ENCODE data around the gene PBX1.

PBX1 gene

DNA sequence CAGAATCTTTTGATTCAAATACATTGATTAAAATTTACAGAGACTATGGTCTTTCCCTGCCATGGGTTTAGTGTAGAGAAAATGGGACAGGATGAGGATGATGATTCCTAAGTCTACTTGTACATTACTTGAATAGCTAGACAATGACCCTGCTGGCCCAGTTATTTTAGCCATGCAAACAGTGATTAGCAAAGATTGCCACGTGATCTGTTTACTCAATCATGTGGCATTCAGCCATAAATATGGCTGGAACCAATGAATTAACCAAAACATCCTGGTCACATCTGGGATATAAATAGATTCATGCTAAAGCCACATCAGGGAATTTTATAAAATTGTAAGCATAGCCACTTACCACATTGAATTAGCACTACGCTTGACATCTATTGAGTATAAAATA, 167.3 kb downstream of the PBX1 start:
- TF ChIP-seq EZH2phosphoT487 (IDR thresholded peaks at IDR 0.05; ENCODE audit: low read length) = no peak
- Histone ChIP-seq H4K20me1 (ENCODE audit: insufficient read depth, low read length) (no peaks in the 10 kb centered on the region), H3K36me3 (replicated peaks; ENCODE audit: insufficient read depth, low read length) (no peaks in the 10 kb centered on the region), H3F3A (ENCODE audit: insufficient read depth, low read length) (peaks cover 5% of the 10 kb centered on the region; the same call in 1 of the 2 replicates), H2AFZ (ENCODE audit: low read length) (no peak overlapping the region), H3K9me3 (replicated peaks; ENCODE audit: insufficient read depth, low read length) (no peaks in the 10 kb centered on the region), H3K9ac (ENCODE audit: low read length) (no peak overlapping the region), H3K79me2 (ENCODE audit: low read length) (no peaks in the 10 kb centered on the region), H3K4me3 (ENCODE audit: low read length) (no peak overlapping the region), H3K4me1 (ENCODE audit: low read length) (peaks cover 11% of the 10 kb centered on the region), H3K27ac (ENCODE audit: low read length) (no peak overlapping the region), H3K9me2 (replicated peaks; ENCODE audit: insufficient read depth, low read length) (no peaks in the 10 kb centered on the region), H3K4me2 (ENCODE audit: low read depth, low read length) (no peak overlapping the region), H3K27me3 (replicated peaks; ENCODE audit: insufficient read depth, low read length) (no peaks in the 10 kb centered on the region)
- DNase-seq = no peak

DNA sequence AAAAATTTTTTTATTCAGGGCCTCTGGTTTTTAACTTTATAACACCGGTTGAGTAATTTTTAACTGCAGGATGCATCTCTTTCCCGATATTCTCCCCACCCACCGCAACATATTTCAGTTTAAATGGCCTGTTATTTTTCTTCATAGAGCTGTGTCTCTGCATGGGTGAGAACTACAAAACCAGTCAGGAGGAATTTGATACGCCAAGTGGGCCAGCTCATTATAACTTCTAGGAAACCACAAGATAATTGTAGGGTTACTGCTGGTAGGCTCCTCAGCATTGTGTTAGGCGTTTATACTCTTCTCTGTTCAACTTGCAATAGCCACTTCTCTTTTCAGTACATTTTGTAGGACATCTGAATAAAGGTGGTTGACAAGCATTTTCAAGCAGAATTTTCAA, 169.7 kb downstream of the PBX1 start:
- Histone ChIP-seq H3K4me1 (ENCODE audit: low read length) (no peaks in the 10 kb centered on the region), H3K9me2 (replicated peaks; ENCODE audit: insufficient read depth, low read length) (no peaks in the 10 kb centered on the region), H3K27ac (ENCODE audit: low read length) (no peak overlapping the region), H3K9ac (ENCODE audit: low read length) (no peak overlapping the region), H3F3A (ENCODE audit: insufficient read depth, low read length) (no peaks in the 10 kb centered on the region), H3K79me2 (ENCODE audit: low read length) (no peaks in the 10 kb centered on the region), H3K4me3 (ENCODE audit: low read length) (no peak overlapping the region), H3K36me3 (replicated peaks; ENCODE audit: insufficient read depth, low read length) (no peaks in the 10 kb centered on the region), H3K9me3 (replicated peaks; ENCODE audit: insufficient read depth, low read length) (no peaks in the 10 kb centered on the region), H2AFZ (ENCODE audit: low read length) (no peak overlapping the region), H3K4me2 (ENCODE audit: low read depth, low read length) (no peak overlapping the region), H4K20me1 (ENCODE audit: insufficient read depth, low read length) (no peaks in the 10 kb centered on the region), H3K27me3 (replicated peaks; ENCODE audit: insufficient read depth, low read length) (no peaks in the 10 kb centered on the region)
- TF ChIP-seq EZH2 (optimal IDR thresholded peaks at IDR 0.05; ENCODE audit: low read depth, low read length) (no peak), EZH2phosphoT487 (IDR thresholded peaks at IDR 0.05; ENCODE audit: low read length) (no peak)
- TF ChIP-seq, protein P1, sequence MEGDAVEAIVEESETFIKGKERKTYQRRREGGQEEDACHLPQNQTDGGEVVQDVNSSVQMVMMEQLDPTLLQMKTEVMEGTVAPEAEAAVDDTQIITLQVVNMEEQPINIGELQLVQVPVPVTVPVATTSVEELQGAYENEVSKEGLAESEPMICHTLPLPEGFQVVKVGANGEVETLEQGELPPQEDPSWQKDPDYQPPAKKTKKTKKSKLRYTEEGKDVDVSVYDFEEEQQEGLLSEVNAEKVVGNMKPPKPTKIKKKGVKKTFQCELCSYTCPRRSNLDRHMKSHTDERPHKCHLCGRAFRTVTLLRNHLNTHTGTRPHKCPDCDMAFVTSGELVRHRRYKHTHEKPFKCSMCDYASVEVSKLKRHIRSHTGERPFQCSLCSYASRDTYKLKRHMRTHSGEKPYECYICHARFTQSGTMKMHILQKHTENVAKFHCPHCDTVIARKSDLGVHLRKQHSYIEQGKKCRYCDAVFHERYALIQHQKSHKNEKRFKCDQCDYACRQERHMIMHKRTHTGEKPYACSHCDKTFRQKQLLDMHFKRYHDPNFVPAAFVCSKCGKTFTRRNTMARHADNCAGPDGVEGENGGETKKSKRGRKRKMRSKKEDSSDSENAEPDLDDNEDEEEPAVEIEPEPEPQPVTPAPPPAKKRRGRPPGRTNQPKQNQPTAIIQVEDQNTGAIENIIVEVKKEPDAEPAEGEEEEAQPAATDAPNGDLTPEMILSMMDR (IDR thresholded peaks at IDR 0.05; ENCODE audit: low read length) = no peak
- no peak for DNase-seq

DNA sequence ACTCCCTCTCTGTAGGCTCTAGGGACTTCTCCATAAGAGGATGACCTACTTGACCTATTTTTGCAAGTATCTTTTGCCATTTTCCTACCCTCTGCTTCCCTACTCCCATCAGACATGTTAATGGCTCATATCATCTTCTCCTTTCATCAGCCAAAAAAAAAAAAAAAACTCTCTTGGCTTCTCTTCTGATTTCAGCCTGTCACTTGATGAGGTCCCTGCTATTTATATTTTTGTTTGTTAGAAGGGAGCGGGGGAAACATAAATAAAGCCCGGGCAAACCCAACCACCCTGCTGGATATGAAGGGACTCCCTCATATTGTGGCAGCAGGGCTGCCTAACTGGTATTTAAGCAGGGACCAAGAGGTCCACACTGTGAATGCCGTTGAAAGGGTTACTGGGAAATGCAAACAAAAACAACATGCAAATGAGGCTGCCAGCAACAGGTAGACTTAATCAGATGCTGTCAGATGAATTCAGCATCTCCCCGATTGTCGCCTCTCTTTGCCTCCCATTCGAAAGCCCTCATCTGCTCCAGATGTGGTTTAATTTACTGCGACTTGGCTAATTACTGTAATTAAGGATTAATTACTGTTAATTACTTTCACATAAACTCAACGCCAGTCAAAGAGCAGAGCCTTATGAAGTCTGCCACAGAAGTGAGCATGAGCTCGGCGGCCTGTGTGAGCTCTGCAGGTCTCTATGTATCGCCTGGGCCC, 172.3 kb downstream of the PBX1 start:
- no peaks in the 10 kb centered on the region for H3K4me1 ChIP-seq (ENCODE audit: low read length)
- H4K20me1 ChIP-seq (ENCODE audit: insufficient read depth, low read length) = no peaks in the 10 kb centered on the region
- no peaks in the 10 kb centered on the region for H3K9me3 ChIP-seq (replicated peaks; ENCODE audit: insufficient read depth, low read length)
- H3K9me2 ChIP-seq (replicated peaks; ENCODE audit: insufficient read depth, low read length) = no peaks in the 10 kb centered on the region
- H3K27me3 ChIP-seq (replicated peaks; ENCODE audit: insufficient read depth, low read length) = no peaks in the 10 kb centered on the region
- no peak overlapping the region for H3K4me3 ChIP-seq (ENCODE audit: low read length)
- TF ChIP-seq EZH2phosphoT487 (IDR thresholded peaks at IDR 0.05; ENCODE audit: low read length) = no peak
- no peak for TF ChIP-seq EZH2 (optimal IDR thresholded peaks at IDR 0.05; ENCODE audit: low read depth, low read length)
- TF ChIP-seq, protein P1 (IDR thresholded peaks at IDR 0.05; ENCODE audit: low read length) = no peak
- DNase-seq = no peak
- no peak overlapping the region for H3K9ac ChIP-seq (ENCODE audit: low read length)
- H3K4me2 ChIP-seq (ENCODE audit: low read depth, low read length) = no peak overlapping the region
- no peaks in the 10 kb centered on the region for H3F3A ChIP-seq (ENCODE audit: insufficient read depth, low read length)
- H3K79me2 ChIP-seq (ENCODE audit: low read length) = no peaks in the 10 kb centered on the region
- no peak overlapping the region for H3K27ac ChIP-seq (ENCODE audit: low read length)
- H2AFZ ChIP-seq (ENCODE audit: low read length) = no peak overlapping the region
- no peaks in the 10 kb centered on the region for H3K36me3 ChIP-seq (replicated peaks; ENCODE audit: insufficient read depth, low read length)

DNA sequence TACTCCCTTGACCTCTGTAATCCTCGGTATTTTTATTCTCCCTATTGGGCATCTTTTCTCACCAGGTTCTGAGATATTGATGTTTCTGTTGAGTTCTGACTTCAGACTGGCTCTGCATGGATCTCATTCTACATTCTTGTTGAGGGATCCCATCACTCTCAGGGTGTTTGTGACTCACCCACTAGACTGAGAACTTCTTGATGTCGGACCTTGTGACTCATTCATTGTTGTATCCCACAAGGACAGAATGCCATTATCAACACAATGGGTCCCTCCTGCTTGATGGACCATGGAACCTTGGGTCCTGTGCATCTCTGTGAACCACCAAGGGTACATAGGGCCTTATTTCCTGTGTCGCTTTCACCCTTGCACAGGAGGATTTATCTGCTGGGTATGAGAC, 174.1 kb downstream of the PBX1 start:
- Histone ChIP-seq H3K9ac (ENCODE audit: low read length) (no peak overlapping the region), H3K36me3 (replicated peaks; ENCODE audit: insufficient read depth, low read length) (no peaks in the 10 kb centered on the region), H3K79me2 (ENCODE audit: low read length) (no peaks in the 10 kb centered on the region)

More for the DNA sequence above, 174.1 kb downstream of the PBX1 start:
- no peaks in the 10 kb centered on the region for H3K4me1 ChIP-seq (ENCODE audit: low read length)
- H3K4me3 ChIP-seq (ENCODE audit: low read length) = no peak overlapping the region
- no peaks in the 10 kb centered on the region for H3F3A ChIP-seq (ENCODE audit: insufficient read depth, low read length)
- H4K20me1 ChIP-seq (ENCODE audit: insufficient read depth, low read length) = no peaks in the 10 kb centered on the region
- TF ChIP-seq EZH2 (optimal IDR thresholded peaks at IDR 0.05; ENCODE audit: low read depth, low read length) = no peak
- no peak for TF ChIP-seq EZH2phosphoT487 (IDR thresholded peaks at IDR 0.05; ENCODE audit: low read length)
- H3K27me3 ChIP-seq (replicated peaks; ENCODE audit: insufficient read depth, low read length) = no peaks in the 10 kb centered on the region
- H3K9me3 ChIP-seq (replicated peaks; ENCODE audit: insufficient read depth, low read length) = no peaks in the 10 kb centered on the region
- no peak overlapping the region for H2AFZ ChIP-seq (ENCODE audit: low read length)
- no peak overlapping the region for H3K4me2 ChIP-seq (ENCODE audit: low read depth, low read length)
- no peak for DNase-seq
- H3K27ac ChIP-seq (ENCODE audit: low read length) = no peak overlapping the region
- no peaks in the 10 kb centered on the region for H3K9me2 ChIP-seq (replicated peaks; ENCODE audit: insufficient read depth, low read length)
